GM18511 (cell line): ENCODE results near the gene MLH3.

Experiments used
- ATAC-seq: cut with Tn5 transposase; IDR thresholded peaks from one replicate; pipeline ENCODE4 v1.9.1; 2021; ENCODE audit warnings: mild to moderate bottlenecking, moderate library complexity; ENCODE audit not compliant: unreplicated experiment

The MLH3 gene

GRCh38 chr14:74973905-74974363 is 77.3 kb downstream of the MLH3 start:
- no peak for ATAC-seq

- no peak for ATAC-seq
Observed at GRCh38 chr14:74973003-74973653, 78.1 kb downstream of the MLH3 start.

GRCh38 chr14:74968811-74969210 is 82.5 kb downstream of the MLH3 start:
- no peak for ATAC-seq

GRCh38 chr14:74965486-74966153 is 85.6 kb downstream of the MLH3 start:
- no peak for ATAC-seq

GRCh38 chr14:74964787-74965485 is 86.3 kb downstream of the MLH3 start:
- no peak for ATAC-seq
